Activated T-cell treated with anti-CD3 and anti-CD28 coated beads, Interleukin-2, amount 50 U/mL, for 24 hours (primary cell): ENCODE results near the gene MBNL1.
A peak's percentile ranks its signal among the peaks of the same experiment; 100 is the strongest.

Source experiments
- DNase-seq: peaks from one replicate; pipeline ENCODE4 v3.0.0-alpha.2; 2020
- H3K27ac Mint-ChIP-seq: 2 replicates; pipeline ENCODE4 v1.8.0; 2020; ENCODE audit warnings: mild to moderate bottlenecking, mixed read lengths
- H3K27me3 Mint-ChIP-seq: 2 replicates; pipeline ENCODE4 v1.8.0; 2020; ENCODE audit warnings: mixed read lengths
- H3K36me3 Mint-ChIP-seq: 2 replicates; pipeline ENCODE4 v1.8.0; 2020; ENCODE audit warnings: low read depth, mixed read lengths
- H3K4me1 Mint-ChIP-seq: 2 replicates; pipeline ENCODE4 v1.8.0; 2020; ENCODE audit warnings: low read depth, mixed read lengths
- H3K4me3 Mint-ChIP-seq: 2 replicates; pipeline ENCODE4 v1.8.0; 2020; ENCODE audit warnings: mild to moderate bottlenecking, moderate library complexity, mixed read lengths
- H3K9me3 Mint-ChIP-seq: 2 replicates; pipeline ENCODE4 v1.8.0; 2020; ENCODE audit warnings: mixed read lengths

MBNL1 gene, protein sequence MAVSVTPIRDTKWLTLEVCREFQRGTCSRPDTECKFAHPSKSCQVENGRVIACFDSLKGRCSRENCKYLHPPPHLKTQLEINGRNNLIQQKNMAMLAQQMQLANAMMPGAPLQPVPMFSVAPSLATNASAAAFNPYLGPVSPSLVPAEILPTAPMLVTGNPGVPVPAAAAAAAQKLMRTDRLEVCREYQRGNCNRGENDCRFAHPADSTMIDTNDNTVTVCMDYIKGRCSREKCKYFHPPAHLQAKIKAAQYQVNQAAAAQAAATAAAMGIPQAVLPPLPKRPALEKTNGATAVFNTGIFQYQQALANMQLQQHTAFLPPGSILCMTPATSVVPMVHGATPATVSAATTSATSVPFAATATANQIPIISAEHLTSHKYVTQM

DNA sequence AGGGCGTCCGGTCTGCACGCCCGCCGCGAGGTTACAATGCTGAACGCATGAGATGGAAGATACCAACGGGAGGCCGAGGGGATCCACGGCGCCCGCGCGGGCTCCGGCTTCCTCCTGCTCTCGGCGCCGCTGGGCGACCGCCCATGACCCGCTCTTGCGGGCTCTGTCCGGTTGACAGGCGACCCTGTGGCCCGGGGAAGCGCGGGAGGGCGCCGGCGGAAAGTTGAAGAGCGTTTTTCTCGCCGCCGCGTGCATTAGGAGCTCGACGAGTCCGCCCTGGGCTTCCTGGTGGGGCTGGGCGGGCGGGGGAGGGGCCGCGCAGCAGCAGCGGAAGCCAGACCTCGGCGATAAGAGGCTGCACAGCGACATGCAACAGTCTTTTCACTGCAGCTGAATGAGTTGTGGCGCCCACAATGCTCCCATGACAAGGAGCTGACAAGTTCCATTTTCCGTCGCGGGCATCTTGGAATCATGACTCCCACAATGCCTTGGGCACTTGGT, at the start of gene MBNL1:
Gene MBNL1 (plus strand): TSS at position 375 of the 501 bp plus-strand sequence. CDS start 31,265 bp downstream, outside the sequence.
- peak; percentile 89 for DNase-seq
- Mint-ChIP-seq H3K4me1 (peaks cover 57% of the 10 kb centered on the region), H3K9me3 (peaks cover 3% of the 10 kb centered on the region), H3K4me3 (peak within 1 kb of the TSS; percentile 96), H3K27me3 (no peaks in the 10 kb centered on the region), H3K36me3 (peaks cover 48% of the 10 kb centered on the region), H3K27ac (peak within 1 kb of the TSS; percentile 92)

DNA sequence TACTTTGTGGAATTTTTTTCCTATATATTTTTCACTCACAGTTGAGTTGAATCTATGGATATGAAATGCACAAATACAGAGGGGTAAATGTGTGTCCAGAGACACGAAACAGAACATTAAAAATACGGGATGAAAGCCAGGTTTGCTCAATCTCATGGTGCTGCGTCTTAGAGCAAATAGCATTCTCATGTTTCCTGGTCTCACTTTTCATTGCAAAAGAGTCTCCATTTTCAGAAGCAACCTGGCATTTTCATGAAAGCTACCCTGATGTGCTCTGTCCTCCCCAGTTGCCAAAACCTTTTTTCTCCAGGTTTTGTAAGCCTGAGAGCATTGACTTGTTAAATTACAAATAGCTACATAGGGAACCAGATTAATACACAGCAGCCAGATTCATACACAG, 49.5 kb upstream of the MBNL1 start:
- peak overlapping the region; percentile 88 for H3K27ac Mint-ChIP-seq
- no peaks in the 10 kb centered on the region for H3K27me3 Mint-ChIP-seq
- no peaks in the 10 kb centered on the region for H3K36me3 Mint-ChIP-seq
- no peak for DNase-seq
- H3K4me1 Mint-ChIP-seq, result peaks cover 65% of the 10 kb centered on the region
- H3K4me3 Mint-ChIP-seq, result peak overlapping the region; percentile 72
- H3K9me3 Mint-ChIP-seq, result peaks cover 2% of the 10 kb centered on the region

DNA sequence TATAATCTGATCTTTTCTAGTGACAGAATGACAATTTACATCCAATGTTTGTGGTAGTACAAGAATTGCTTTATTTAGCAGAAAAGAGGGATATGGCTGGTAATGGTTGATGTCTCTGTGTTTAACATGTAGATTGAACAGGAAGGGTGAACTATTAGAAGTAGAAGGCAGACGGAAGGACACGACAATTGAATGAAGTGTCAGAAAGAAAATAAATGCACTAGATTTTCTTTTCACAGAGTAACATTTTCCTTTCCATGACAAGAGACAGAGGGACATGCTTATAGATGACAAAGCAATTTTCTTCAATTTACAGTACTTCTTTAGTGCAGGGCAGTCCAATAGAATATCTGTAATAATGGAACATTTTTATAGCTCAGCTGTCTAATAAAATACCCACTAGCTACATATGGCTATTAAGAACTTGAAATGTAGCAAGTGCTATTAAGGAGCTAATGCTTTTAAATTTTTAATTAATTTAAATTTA, 48.9 kb upstream of the MBNL1 start:
- Mint-ChIP-seq H3K27me3 (no peaks in the 10 kb centered on the region), H3K4me1 (peaks cover 65% of the 10 kb centered on the region), H3K9me3 (peaks cover 2% of the 10 kb centered on the region), H3K27ac (peak overlapping the region; percentile 19), H3K4me3 (no peak overlapping the region), H3K36me3 (no peaks in the 10 kb centered on the region)
- DNase-seq, result no peak

DNA sequence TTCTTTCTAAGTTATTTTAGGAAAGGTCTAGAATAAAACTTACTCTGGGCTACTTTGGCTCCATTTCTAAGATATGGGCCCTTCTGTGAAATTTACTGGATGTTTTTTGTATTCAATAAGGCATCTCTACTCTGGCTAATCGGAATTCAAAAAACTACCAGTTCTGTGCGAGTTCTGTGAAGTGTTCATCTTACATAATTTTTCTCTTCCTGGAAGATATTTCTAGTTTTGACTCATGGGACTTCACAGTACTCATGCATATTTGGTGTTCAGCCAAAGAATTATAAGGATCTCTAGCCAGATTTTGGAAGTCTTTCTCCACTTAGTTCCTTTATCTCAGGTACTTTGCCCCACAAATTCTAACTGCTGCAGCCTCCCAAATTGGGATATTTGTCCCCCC, 46.4 kb upstream of the MBNL1 start:
- peaks cover 2% of the 10 kb centered on the region for H3K9me3 Mint-ChIP-seq

DNA sequence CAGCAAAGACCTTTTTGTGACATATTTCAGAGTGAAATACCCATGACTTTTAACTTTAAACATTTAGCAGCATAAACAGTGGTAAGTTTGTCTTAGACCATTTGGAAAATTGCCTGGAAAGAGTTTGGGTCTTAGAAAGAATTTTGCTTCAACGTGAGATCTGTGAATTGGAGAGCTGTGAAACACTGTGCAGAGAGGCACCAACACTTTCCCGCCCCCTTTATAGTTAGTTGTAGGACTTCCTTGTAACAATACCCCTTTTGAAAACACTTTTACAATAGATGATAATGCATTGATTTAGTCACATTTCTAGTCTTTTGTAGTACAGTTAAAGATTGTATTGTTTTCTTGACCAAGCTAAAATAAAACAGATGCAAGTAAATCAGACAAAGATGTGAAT, 43.5 kb upstream of the MBNL1 start:
- H3K9me3 Mint-ChIP-seq, result no peaks in the 10 kb centered on the region
- no peak for DNase-seq
- H3K4me1 Mint-ChIP-seq, result peaks cover 60% of the 10 kb centered on the region
- no peak overlapping the region for H3K4me3 Mint-ChIP-seq
- H3K27ac Mint-ChIP-seq, result no peak overlapping the region
- no peaks in the 10 kb centered on the region for H3K27me3 Mint-ChIP-seq
- no peaks in the 10 kb centered on the region for H3K36me3 Mint-ChIP-seq

More for the DNA sequence above, 46.4 kb upstream of the MBNL1 start:
- Mint-ChIP-seq H3K27ac (peak overlapping the region; percentile 84), H3K4me1 (peaks cover 68% of the 10 kb centered on the region), H3K4me3 (peak overlapping the region; percentile 56), H3K27me3 (no peaks in the 10 kb centered on the region), H3K36me3 (no peaks in the 10 kb centered on the region)
- DNase-seq, result no peak

DNA sequence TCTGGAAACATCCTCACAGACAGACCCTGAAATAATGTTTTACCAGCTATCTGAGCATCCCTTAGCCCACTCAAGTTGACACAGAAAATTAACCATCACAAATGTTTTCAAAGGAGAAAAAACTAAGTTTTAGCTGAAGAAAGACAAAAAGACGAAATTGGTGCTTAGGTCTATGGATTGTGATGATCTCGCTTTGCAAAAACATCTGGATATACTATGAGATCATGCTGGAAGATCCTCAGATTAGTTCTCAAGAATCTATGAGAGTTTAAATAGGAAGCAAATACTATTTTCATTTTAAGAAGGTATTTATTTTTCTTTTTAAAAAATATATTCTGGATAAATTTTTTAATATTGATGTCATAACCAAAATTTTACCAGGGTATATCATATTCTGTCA, 42.6 kb upstream of the MBNL1 start:
- Mint-ChIP-seq H3K4me3 (no peak overlapping the region), H3K9me3 (no peaks in the 10 kb centered on the region), H3K36me3 (no peaks in the 10 kb centered on the region), H3K4me1 (peaks cover 65% of the 10 kb centered on the region), H3K27ac (no peak overlapping the region), H3K27me3 (no peaks in the 10 kb centered on the region)
- DNase-seq, result no peak

DNA sequence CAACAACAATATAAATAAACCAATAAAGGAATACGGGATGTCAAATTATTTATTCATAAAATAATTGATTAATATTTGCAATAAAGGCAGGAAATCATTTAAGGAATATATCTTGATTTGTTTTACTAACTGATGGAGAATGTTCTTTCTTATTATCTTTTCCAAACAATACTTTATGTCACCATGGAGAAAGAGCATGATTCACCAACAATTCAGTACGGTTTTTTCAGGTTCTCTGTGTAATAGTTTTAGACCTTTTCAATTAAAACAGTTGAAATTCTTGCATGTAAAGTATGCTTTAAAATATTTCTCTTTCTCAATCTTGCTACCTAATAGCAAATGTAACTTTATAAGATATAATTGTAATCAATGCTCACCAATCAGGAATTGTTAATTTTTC, 41.7 kb upstream of the MBNL1 start:
- H3K36me3 Mint-ChIP-seq, result no peaks in the 10 kb centered on the region
- DNase-seq, result no peak
- no peak overlapping the region for H3K4me3 Mint-ChIP-seq
- H3K9me3 Mint-ChIP-seq, result no peaks in the 10 kb centered on the region
- peaks cover 64% of the 10 kb centered on the region for H3K4me1 Mint-ChIP-seq
- no peaks in the 10 kb centered on the region for H3K27me3 Mint-ChIP-seq
- no peak overlapping the region for H3K27ac Mint-ChIP-seq

DNA sequence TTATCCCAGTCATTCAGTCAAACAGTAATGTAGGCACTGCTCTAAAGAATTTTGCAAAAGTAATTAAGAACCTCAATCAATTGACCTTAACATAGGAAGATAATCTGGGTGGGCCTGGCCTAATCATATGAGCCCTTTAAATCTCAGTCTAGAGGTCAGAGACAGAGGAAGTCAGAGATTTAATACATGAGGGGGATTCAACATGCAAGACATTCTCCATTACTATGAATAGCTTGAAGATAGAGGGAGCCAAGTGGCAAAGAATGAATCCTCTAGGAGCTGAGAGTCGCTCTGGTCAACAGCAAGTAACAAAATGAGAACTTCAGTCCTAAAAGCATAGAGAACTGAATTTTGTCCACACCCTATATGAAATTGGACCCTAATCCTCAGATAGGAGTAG, 39.0 kb upstream of the MBNL1 start:
- Mint-ChIP-seq H3K4me3 (no peak overlapping the region), H3K36me3 (no peaks in the 10 kb centered on the region), H3K27ac (no peak overlapping the region), H3K4me1 (peaks cover 70% of the 10 kb centered on the region), H3K9me3 (no peaks in the 10 kb centered on the region), H3K27me3 (no peaks in the 10 kb centered on the region)
- DNase-seq, result no peak

DNA sequence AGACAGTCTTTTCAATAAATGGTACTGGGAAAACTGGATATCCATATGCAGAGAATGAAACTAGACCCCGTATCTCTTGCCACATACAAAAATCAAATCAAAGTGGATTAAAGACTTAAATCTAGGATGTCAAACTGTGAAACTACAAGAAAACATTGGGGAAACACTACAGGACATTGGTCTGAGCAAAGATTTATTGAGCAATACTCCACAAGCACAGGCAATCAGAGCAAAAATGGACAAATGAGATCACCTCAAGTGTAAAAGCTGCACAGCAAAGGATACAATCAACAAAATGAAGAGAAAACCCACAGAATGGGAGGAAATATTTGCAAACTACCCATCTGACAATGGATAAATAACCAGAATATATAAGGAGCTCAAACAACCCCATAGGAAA, 38.4 kb upstream of the MBNL1 start:
- H3K36me3 Mint-ChIP-seq, result no peaks in the 10 kb centered on the region
- H3K27me3 Mint-ChIP-seq, result no peaks in the 10 kb centered on the region
- no peak overlapping the region for H3K4me3 Mint-ChIP-seq
- no peak overlapping the region for H3K27ac Mint-ChIP-seq
- H3K9me3 Mint-ChIP-seq, result no peaks in the 10 kb centered on the region
- DNase-seq, result no peak
- peaks cover 70% of the 10 kb centered on the region for H3K4me1 Mint-ChIP-seq

DNA sequence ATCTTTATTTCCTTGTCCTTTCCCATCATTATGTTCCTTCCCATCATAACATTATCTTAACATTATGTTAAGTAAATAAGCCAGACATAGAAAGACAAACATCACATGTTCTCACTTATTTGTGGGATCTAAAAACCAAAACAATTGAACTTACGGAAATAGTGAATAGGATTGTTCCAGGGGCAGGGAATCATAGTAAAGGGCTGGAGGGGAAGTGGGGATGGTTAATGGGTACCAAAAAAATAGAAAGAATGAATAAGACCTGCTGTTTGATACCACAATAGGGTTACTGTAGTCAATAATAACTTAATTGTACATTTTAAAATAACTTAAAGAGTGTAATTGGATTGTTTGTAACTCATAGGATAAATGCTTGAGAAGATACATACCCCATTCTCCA, 36.7 kb upstream of the MBNL1 start:
- Mint-ChIP-seq H3K36me3 (no peaks in the 10 kb centered on the region), H3K27me3 (no peaks in the 10 kb centered on the region), H3K9me3 (no peaks in the 10 kb centered on the region), H3K27ac (peak overlapping the region; percentile 92), H3K4me3 (no peak overlapping the region), H3K4me1 (peaks cover 74% of the 10 kb centered on the region)
- DNase-seq, result no peak

DNA sequence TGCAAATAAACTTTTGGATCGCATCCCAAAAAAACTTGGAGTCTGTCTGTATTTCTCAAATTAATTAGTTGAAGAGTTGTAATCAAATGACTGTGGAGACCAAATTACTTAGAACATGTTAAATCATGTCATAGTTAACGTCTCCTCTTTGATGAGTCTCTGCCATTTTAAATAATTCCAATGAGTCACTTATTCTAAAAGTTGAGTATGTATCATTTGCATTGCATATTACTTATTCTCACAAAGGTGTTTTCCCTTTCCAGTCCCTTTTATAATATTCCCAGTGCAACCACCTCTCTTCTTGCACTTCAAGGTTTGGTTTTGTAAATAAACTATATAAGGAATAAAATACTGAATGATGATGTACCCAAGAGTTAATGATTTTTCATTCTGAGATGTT, 36.0 kb upstream of the MBNL1 start:
- peaks cover 2% of the 10 kb centered on the region for H3K9me3 Mint-ChIP-seq
- DNase-seq, result no peak
- H3K4me1 Mint-ChIP-seq, result peaks cover 79% of the 10 kb centered on the region
- H3K4me3 Mint-ChIP-seq, result peak overlapping the region; percentile 42
- peak overlapping the region; percentile 92 for H3K27ac Mint-ChIP-seq
- peaks cover 2% of the 10 kb centered on the region for H3K36me3 Mint-ChIP-seq
- no peaks in the 10 kb centered on the region for H3K27me3 Mint-ChIP-seq

DNA sequence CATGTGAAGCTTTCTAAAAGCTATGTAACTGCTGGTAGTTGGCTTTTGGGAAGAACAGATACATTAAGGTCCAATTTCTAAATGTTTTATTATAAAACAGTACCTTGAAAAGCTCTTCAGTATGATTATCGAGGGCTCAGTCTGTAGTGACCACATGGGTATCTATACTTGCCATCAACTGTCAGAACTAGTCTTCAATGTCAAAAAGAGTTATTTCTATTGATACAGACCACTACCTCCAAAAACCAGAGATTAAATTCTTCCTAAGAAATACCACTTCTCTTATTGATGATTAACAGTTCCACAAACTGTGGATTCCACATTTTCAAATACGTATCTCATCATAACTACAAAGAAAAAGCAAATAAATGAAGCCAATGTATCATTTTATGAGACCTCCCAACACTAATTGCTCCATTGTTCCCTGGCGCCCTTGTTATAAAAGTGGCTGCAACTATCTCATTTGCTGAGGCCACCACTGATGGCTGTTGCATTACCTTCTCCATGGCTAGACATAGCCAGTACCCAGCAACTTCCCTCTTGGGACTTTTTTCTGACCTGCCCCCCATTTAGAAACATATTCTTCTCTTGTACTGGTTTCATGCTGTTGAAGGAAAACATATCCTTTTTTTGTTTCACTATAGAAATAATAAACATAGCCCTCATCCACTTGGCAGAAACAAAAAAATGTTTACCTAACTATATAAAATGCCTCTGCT, 33.9 kb upstream of the MBNL1 start:
- peaks cover 3% of the 10 kb centered on the region for H3K36me3 Mint-ChIP-seq
- peak overlapping the region; percentile 82 for H3K27ac Mint-ChIP-seq
- DNase-seq, result no peak
- H3K4me3 Mint-ChIP-seq, result no peak overlapping the region
- peaks cover 7% of the 10 kb centered on the region for H3K9me3 Mint-ChIP-seq
- no peaks in the 10 kb centered on the region for H3K27me3 Mint-ChIP-seq
- H3K4me1 Mint-ChIP-seq, result peaks cover 81% of the 10 kb centered on the region

DNA sequence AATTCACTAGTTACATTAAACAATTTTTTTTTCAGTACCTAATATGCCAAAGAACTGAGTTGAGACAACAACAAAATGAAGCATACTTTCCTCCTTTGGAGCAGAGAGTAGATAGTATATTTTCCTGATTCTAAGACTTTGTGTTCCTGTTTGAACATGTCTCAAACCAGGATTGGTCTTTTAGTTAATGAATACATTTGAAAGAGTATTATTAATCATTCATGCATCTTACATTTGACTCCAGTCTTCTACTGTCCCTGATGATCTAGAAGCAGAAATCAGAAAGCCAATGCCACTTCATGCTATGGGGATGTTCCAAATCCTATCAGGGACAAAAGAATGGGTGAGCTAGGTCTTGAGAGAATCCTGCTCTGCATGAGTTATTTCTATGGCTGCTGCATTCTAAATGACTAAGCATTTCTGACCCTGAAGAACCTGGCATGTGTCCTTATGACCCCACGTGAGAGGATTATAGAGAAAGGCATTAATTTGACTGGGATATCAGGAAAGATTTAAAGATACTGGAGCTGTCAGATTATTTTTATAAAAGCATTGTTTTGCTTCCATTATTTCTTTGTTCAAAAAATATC, 32.9 kb upstream of the MBNL1 start:
- peaks cover 3% of the 10 kb centered on the region for H3K36me3 Mint-ChIP-seq
- H3K27me3 Mint-ChIP-seq, result no peaks in the 10 kb centered on the region
- peak overlapping the region; percentile 74 for H3K27ac Mint-ChIP-seq
- H3K9me3 Mint-ChIP-seq, result peaks cover 7% of the 10 kb centered on the region
- no peak overlapping the region for H3K4me3 Mint-ChIP-seq
- peaks cover 83% of the 10 kb centered on the region for H3K4me1 Mint-ChIP-seq
- no peak for DNase-seq

DNA sequence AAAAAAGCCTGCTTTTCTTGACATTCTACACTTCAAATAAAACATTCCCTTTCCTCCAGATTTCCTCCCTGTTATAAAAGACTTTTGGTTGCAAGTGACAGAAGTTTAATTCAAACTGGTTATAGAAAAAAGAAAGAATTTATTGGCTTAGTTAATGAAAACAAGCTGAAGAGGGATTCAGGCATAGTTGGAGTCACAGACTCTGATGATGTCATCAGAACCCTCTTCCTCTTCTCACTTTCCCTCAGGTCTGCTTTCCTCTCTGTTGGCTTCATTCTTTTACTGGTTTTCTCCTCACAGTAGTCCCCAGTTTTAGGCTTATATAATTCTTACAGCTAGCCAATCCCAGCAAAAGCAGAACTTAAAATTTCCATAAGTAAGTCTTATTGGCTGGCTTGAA, 32.0 kb upstream of the MBNL1 start:
- no peak for DNase-seq
- peak overlapping the region; percentile 54 for H3K4me3 Mint-ChIP-seq
- H3K9me3 Mint-ChIP-seq, result peaks cover 7% of the 10 kb centered on the region
- H3K4me1 Mint-ChIP-seq, result peaks cover 84% of the 10 kb centered on the region
- H3K36me3 Mint-ChIP-seq, result peaks cover 3% of the 10 kb centered on the region
- H3K27ac Mint-ChIP-seq, result peak overlapping the region; percentile 91
- no peaks in the 10 kb centered on the region for H3K27me3 Mint-ChIP-seq
